H1 (cell line): ENCODE measurements around the gene GATAD2B.

Experiments
- CHD2 ChIP-seq: IDR thresholded peaks from 2 replicates; pipeline ENCODE4 v1.6.1; 2012; ENCODE audit warnings: low read length, improper control_type of control experiment
- KDM1A ChIP-seq: fragments of 200-600, 300-600 bp; sonication (generic); IDR thresholded peaks from 2 replicates; pipeline ENCODE4 v1.7.1; 2016; ENCODE audit warnings: mild to moderate bottlenecking, low read length, borderline replicate concordance
- TEAD4 ChIP-seq: IDR thresholded peaks from 2 replicates; pipeline ENCODE4 v1.6.1; 2012; ENCODE audit warnings: low read depth, low read length, inconsistent platforms, mixed read lengths
- ZNF274 ChIP-seq: IDR thresholded peaks from 2 replicates; pipeline ENCODE4 v1.7.0; 2012; ENCODE audit warnings: low read length, borderline replicate concordance; ENCODE audit errors: extremely low read depth
- TF ChIP-seq, protein P1 (sequence below): fragments of 300-600 bp; sonication (generic); IDR thresholded peaks from 2 replicates; pipeline ENCODE4 v1.7.1; 2012; ENCODE audit warnings: low read length, moderate library complexity, mild to moderate bottlenecking, inconsistent platforms; ENCODE audit not compliant: insufficient replicate concordance
- TF ChIP-seq, protein P2 (sequence below), 3 experiments: IDR thresholded peaks; 1 replicate in 2 of 3; 2 replicates in 1 of 3; pipeline versions ENCODE4 v1.5.1 to v1.6.1; 2011; ENCODE audit warnings: low read length in 3 of 3, mild to moderate bottlenecking in 3 of 3, inconsistent platforms in 2 of 3, low read depth in 1 of 3, moderate library complexity in 1 of 3; ENCODE audit not compliant: insufficient read depth in 1 of 3; ENCODE audit errors: control extremely low read depth in 1 of 3

DNA sequence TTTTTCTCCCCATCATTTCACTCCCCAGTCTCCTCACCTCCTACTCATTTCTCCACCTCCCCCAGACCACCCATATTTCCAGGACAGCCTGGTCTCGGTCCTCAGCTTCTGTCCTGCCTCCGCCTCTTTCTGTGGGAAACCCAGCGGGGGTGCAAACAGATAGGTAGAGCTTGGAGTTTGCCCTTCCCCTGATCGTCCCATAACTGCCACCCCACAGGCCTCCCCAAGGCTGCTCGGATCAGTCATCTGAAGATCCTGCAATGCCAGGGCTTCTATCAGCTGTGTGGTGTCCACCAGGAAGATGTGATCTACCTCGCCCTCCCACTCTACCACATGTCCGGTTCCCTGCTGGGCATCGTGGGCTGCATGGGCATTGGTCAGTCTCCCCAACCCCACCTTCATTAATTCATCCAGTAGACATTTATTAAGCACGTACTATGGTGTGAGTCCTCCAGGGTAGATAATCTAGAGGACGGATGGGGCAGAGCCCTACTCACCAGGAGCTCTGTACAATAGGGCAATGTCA is 145.9 kb downstream of the GATAD2B start:
- TF ChIP-seq CHD2 (no peak), KDM1A (no peak), ZNF274 (no peak), TEAD4 (no peak)
- TF ChIP-seq, protein P1, sequence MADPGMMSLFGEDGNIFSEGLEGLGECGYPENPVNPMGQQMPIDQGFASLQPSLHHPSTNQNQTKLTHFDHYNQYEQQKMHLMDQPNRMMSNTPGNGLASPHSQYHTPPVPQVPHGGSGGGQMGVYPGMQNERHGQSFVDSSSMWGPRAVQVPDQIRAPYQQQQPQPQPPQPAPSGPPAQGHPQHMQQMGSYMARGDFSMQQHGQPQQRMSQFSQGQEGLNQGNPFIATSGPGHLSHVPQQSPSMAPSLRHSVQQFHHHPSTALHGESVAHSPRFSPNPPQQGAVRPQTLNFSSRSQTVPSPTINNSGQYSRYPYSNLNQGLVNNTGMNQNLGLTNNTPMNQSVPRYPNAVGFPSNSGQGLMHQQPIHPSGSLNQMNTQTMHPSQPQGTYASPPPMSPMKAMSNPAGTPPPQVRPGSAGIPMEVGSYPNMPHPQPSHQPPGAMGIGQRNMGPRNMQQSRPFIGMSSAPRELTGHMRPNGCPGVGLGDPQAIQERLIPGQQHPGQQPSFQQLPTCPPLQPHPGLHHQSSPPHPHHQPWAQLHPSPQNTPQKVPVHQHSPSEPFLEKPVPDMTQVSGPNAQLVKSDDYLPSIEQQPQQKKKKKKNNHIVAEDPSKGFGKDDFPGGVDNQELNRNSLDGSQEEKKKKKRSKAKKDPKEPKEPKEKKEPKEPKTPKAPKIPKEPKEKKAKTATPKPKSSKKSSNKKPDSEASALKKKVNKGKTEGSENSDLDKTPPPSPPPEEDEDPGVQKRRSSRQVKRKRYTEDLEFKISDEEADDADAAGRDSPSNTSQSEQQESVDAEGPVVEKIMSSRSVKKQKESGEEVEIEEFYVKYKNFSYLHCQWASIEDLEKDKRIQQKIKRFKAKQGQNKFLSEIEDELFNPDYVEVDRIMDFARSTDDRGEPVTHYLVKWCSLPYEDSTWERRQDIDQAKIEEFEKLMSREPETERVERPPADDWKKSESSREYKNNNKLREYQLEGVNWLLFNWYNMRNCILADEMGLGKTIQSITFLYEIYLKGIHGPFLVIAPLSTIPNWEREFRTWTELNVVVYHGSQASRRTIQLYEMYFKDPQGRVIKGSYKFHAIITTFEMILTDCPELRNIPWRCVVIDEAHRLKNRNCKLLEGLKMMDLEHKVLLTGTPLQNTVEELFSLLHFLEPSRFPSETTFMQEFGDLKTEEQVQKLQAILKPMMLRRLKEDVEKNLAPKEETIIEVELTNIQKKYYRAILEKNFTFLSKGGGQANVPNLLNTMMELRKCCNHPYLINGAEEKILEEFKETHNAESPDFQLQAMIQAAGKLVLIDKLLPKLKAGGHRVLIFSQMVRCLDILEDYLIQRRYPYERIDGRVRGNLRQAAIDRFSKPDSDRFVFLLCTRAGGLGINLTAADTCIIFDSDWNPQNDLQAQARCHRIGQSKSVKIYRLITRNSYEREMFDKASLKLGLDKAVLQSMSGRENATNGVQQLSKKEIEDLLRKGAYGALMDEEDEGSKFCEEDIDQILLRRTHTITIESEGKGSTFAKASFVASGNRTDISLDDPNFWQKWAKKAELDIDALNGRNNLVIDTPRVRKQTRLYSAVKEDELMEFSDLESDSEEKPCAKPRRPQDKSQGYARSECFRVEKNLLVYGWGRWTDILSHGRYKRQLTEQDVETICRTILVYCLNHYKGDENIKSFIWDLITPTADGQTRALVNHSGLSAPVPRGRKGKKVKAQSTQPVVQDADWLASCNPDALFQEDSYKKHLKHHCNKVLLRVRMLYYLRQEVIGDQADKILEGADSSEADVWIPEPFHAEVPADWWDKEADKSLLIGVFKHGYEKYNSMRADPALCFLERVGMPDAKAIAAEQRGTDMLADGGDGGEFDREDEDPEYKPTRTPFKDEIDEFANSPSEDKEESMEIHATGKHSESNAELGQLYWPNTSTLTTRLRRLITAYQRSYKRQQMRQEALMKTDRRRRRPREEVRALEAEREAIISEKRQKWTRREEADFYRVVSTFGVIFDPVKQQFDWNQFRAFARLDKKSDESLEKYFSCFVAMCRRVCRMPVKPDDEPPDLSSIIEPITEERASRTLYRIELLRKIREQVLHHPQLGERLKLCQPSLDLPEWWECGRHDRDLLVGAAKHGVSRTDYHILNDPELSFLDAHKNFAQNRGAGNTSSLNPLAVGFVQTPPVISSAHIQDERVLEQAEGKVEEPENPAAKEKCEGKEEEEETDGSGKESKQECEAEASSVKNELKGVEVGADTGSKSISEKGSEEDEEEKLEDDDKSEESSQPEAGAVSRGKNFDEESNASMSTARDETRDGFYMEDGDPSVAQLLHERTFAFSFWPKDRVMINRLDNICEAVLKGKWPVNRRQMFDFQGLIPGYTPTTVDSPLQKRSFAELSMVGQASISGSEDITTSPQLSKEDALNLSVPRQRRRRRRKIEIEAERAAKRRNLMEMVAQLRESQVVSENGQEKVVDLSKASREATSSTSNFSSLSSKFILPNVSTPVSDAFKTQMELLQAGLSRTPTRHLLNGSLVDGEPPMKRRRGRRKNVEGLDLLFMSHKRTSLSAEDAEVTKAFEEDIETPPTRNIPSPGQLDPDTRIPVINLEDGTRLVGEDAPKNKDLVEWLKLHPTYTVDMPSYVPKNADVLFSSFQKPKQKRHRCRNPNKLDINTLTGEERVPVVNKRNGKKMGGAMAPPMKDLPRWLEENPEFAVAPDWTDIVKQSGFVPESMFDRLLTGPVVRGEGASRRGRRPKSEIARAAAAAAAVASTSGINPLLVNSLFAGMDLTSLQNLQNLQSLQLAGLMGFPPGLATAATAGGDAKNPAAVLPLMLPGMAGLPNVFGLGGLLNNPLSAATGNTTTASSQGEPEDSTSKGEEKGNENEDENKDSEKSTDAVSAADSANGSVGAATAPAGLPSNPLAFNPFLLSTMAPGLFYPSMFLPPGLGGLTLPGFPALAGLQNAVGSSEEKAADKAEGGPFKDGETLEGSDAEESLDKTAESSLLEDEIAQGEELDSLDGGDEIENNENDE: no peak
- TF ChIP-seq, protein P2, sequence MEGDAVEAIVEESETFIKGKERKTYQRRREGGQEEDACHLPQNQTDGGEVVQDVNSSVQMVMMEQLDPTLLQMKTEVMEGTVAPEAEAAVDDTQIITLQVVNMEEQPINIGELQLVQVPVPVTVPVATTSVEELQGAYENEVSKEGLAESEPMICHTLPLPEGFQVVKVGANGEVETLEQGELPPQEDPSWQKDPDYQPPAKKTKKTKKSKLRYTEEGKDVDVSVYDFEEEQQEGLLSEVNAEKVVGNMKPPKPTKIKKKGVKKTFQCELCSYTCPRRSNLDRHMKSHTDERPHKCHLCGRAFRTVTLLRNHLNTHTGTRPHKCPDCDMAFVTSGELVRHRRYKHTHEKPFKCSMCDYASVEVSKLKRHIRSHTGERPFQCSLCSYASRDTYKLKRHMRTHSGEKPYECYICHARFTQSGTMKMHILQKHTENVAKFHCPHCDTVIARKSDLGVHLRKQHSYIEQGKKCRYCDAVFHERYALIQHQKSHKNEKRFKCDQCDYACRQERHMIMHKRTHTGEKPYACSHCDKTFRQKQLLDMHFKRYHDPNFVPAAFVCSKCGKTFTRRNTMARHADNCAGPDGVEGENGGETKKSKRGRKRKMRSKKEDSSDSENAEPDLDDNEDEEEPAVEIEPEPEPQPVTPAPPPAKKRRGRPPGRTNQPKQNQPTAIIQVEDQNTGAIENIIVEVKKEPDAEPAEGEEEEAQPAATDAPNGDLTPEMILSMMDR (IDR thresholded peaks at IDR 0.05; ENCODE audit: control extremely low read depth in 1 of 3, insufficient read depth in 1 of 3, low read depth in 1 of 3, low read length in 3 of 3): no peak
